Measurements from ENCODE around the gene FBXO45. TPM values are rescaled to one million over a fixed set of nuclear protein-coding genes. Genes with fewer than 3 reads are reported as not detected.
"Not testable (repeated sequence)": the region's sequence is repeated elsewhere in the genome, so short reads cannot be mapped to it uniquely, and the experiment has no call there.

FBXO45 gene
- total and polyA plus RNA-seq, 2 donors (not counting 1 experiment from before 2014, with no cell fraction given): 0.98 to 4.7 TPM

- Histone ChIP-seq H3K9ac (ENCODE audit: low read length) (no peak overlapping the region), H3K27me3 (replicated peaks in 1 of 4; ENCODE audit: control extremely low read depth in 1 of 4, control insufficient read depth in 3 of 4, insufficient read depth in 4 of 4, low read length in 3 of 4) (no peaks in the 10 kb centered on the region), H2AFZ (ENCODE audit: insufficient read depth, low read depth, low read length, poor library complexity, severe bottlenecking) (no peak overlapping the region), H4K20me1 (ENCODE audit: control insufficient read depth, insufficient read depth, low read length, poor library complexity, severe bottlenecking) (no peaks in the 10 kb centered on the region), H3K4me1 (ENCODE audit: control insufficient read depth in 2 of 2, insufficient read depth in 2 of 2, low read length in 2 of 2) (peaks cover 0 to 4% of the 10 kb centered on the region in 2 donors), H3K36me3 (replicated peaks in 1 of 2; ENCODE audit: control extremely low read depth in 1 of 2, control insufficient read depth in 1 of 2, extremely low read depth in 1 of 2, insufficient read depth in 2 of 2, low read length in 1 of 2) (no peaks in the 10 kb centered on the region), H3K4me3 (ENCODE audit: control extremely low read depth in 1 of 5, extremely low read depth in 1 of 5, insufficient read depth in 1 of 5, low read depth in 2 of 5, low read length in 4 of 5) (no peak overlapping the region), H3K27ac (ENCODE audit: low read length in 2 of 2) (no peak overlapping the region), H3K9me3 (ENCODE audit: control extremely low read depth in 1 of 3, control insufficient read depth in 2 of 3, insufficient read depth in 1 of 3, low read length in 2 of 3) (no peaks in the 10 kb centered on the region), H3K79me2 (ENCODE audit: control insufficient read depth, insufficient read depth, low read length) (no peaks in the 10 kb centered on the region), H3K4me2 (replicated peaks; ENCODE audit: low read depth, low read length, poor library complexity, severe bottlenecking) (no peak overlapping the region)
- ATAC-seq (ENCODE audit: low read depth) (no peak), DNase-seq (no peak)
- TF ChIP-seq CTCF (IDR thresholded peaks at IDR 0.05) (no peak), EZH2 (IDR thresholded peaks at IDR 0.05; ENCODE audit: borderline replicate concordance, insufficient read depth, low read depth, low read length, poor library complexity, severe bottlenecking) (no peak)
- intact Hi-C loops (cut with micrococcal nuclease): no loop called here
- CTCF ChIA-PET: interaction anchor here (0.6 to 3.2 kb wide), 4 partner anchors 8 to 67 kb away, joined by 3 to 12 read pairs (median 4); no protein-coding TSS in a partner anchor
- no peak overlapping the region for H3K27ac Mint-ChIP-seq
- H3K4me3 Mint-ChIP-seq: no peak overlapping the region
- POLR2A ChIA-PET: interaction anchor here (0.7 kb wide), 1 partner anchor 10 kb away, joined by 3 read pairs; no protein-coding TSS in a partner anchor
- WGBS (ENCODE audit: insufficient coverage): no CpG with 5 or more reads among the region's 5 CpGs
- peaks cover 2% of the 10 kb centered on the region for H3K4me1 Mint-ChIP-seq
- no peaks in the 10 kb centered on the region for H3K9me3 Mint-ChIP-seq (ENCODE audit: insufficient read depth)
- H3K27me3 Mint-ChIP-seq: no peaks in the 10 kb centered on the region
Measured at GRCh38 chr3:196617256-196617655, 48.8 kb downstream of the FBXO45 start.

- H3K27me3 Mint-ChIP-seq: no peaks in the 10 kb centered on the region
- peaks cover 4 to 9% of the 10 kb centered on the region in 2 donors for H3K4me1 ChIP-seq (ENCODE audit: control insufficient read depth in 2 of 2, insufficient read depth in 2 of 2, low read length in 2 of 2)
- peaks cover 5% of the 10 kb centered on the region for H3K4me1 Mint-ChIP-seq
- H3K27me3 ChIP-seq (replicated peaks in 1 of 4; ENCODE audit: control extremely low read depth in 1 of 4, control insufficient read depth in 3 of 4, insufficient read depth in 4 of 4, low read length in 3 of 4): no peaks in the 10 kb centered on the region
- H3K27ac ChIP-seq (ENCODE audit: low read length in 2 of 2): no peak overlapping the region
- no CpG with 5 or more reads among the region's 5 CpGs for WGBS (ENCODE audit: insufficient coverage)
- ATAC-seq (ENCODE audit: low read depth) (no peak), DNase-seq (no peak)
- H3K27ac Mint-ChIP-seq: no peak overlapping the region
- no peak overlapping the region for H3K4me3 Mint-ChIP-seq
- no peaks in the 10 kb centered on the region for H3K9me3 ChIP-seq (ENCODE audit: control extremely low read depth in 1 of 3, control insufficient read depth in 2 of 3, insufficient read depth in 1 of 3, low read length in 2 of 3)
- no peak overlapping the region for H3K4me2 ChIP-seq (replicated peaks; ENCODE audit: low read depth, low read length, poor library complexity, severe bottlenecking)
- no peak overlapping the region for H3K9ac ChIP-seq (ENCODE audit: low read length)
- H3K79me2 ChIP-seq (ENCODE audit: control insufficient read depth, insufficient read depth, low read length): no peaks in the 10 kb centered on the region
- H4K20me1 ChIP-seq (ENCODE audit: control insufficient read depth, insufficient read depth, low read length, poor library complexity, severe bottlenecking): no peaks in the 10 kb centered on the region
- H3K36me3 ChIP-seq (replicated peaks in 1 of 2; ENCODE audit: control extremely low read depth in 1 of 2, control insufficient read depth in 1 of 2, extremely low read depth in 1 of 2, insufficient read depth in 2 of 2, low read length in 1 of 2): no peaks in the 10 kb centered on the region
- H2AFZ ChIP-seq (ENCODE audit: insufficient read depth, low read depth, low read length, poor library complexity, severe bottlenecking): no peak overlapping the region
- ChIA-PET POLR2A (no interaction called here), CTCF (no interaction called here)
- no peaks in the 10 kb centered on the region for H3K9me3 Mint-ChIP-seq (ENCODE audit: insufficient read depth)
- intact Hi-C loops (cut with micrococcal nuclease): no loop called here
- H3K4me3 ChIP-seq (ENCODE audit: control extremely low read depth in 1 of 5, extremely low read depth in 1 of 5, insufficient read depth in 1 of 5, low read depth in 2 of 5, low read length in 4 of 5): no peak overlapping the region
- TF ChIP-seq EZH2 (IDR thresholded peaks at IDR 0.05; ENCODE audit: borderline replicate concordance, insufficient read depth, low read depth, low read length, poor library complexity, severe bottlenecking) (no peak), CTCF (IDR thresholded peaks at IDR 0.05) (no peak)
Measured at GRCh38 chr3:196619223-196619622, 50.8 kb downstream of the FBXO45 start.

GRCh38 chr3:196619627-196620026 is 51.2 kb downstream of the FBXO45 start:
- intact Hi-C loops (cut with micrococcal nuclease); H3K9me3 Mint-ChIP-seq (ENCODE audit: insufficient read depth); H3K4me3 ChIP-seq (ENCODE audit: control extremely low read depth in 1 of 5, extremely low read depth in 1 of 5, insufficient read depth in 1 of 5, low read depth in 2 of 5, low read length in 4 of 5); H3K4me2 ChIP-seq (replicated peaks; ENCODE audit: low read depth, low read length, poor library complexity, severe bottlenecking); POLR2A ChIA-PET; H4K20me1 ChIP-seq (ENCODE audit: control insufficient read depth, insufficient read depth, low read length, poor library complexity, severe bottlenecking); H3K4me1 Mint-ChIP-seq; CTCF ChIA-PET; DNase-seq; H3K79me2 ChIP-seq (ENCODE audit: control insufficient read depth, insufficient read depth, low read length); H3K9ac ChIP-seq (ENCODE audit: low read length); H3K27me3 Mint-ChIP-seq; H3K36me3 ChIP-seq (replicated peaks in 1 of 2; ENCODE audit: control extremely low read depth in 1 of 2, control insufficient read depth in 1 of 2, extremely low read depth in 1 of 2, insufficient read depth in 2 of 2, low read length in 1 of 2); H3K27ac ChIP-seq (ENCODE audit: low read length in 2 of 2); ATAC-seq (ENCODE audit: low read depth); H3K4me3 Mint-ChIP-seq; H3K9me3 ChIP-seq (ENCODE audit: control extremely low read depth in 1 of 3, control insufficient read depth in 2 of 3, insufficient read depth in 1 of 3, low read length in 2 of 3); H3K27me3 ChIP-seq (replicated peaks in 1 of 4; ENCODE audit: control extremely low read depth in 1 of 4, control insufficient read depth in 3 of 4, insufficient read depth in 4 of 4, low read length in 3 of 4); H3K27ac Mint-ChIP-seq: not testable (repeated sequence)
- Histone ChIP-seq H2AFZ (ENCODE audit: insufficient read depth, low read depth, low read length, poor library complexity, severe bottlenecking) (peak overlapping the region; percentile 59), H3K4me1 (ENCODE audit: control insufficient read depth in 2 of 2, insufficient read depth in 2 of 2, low read length in 2 of 2) (peaks cover 6 to 13% of the 10 kb centered on the region in 2 donors)
- no CpG with 5 or more reads among the region's 5 CpGs for WGBS (ENCODE audit: insufficient coverage)
